ENCODE measurements around the gene BCO2. TPM values are rescaled to one million over a fixed set of nuclear protein-coding genes. Genes with fewer than 3 reads are reported as not detected.

Gene BCO2
- total RNA-seq, 1 donor from 2014 or later: 169 TPM

- no peaks in the 10 kb centered on the region for H3K27me3 ChIP-seq (ENCODE audit: low read depth)
- DNase-seq: no peak
- no peak overlapping the region for H3K27ac ChIP-seq (replicated peaks)
- intact Hi-C loops (cut with micrococcal nuclease): no loop called here
- TF ChIP-seq, protein P1, sequence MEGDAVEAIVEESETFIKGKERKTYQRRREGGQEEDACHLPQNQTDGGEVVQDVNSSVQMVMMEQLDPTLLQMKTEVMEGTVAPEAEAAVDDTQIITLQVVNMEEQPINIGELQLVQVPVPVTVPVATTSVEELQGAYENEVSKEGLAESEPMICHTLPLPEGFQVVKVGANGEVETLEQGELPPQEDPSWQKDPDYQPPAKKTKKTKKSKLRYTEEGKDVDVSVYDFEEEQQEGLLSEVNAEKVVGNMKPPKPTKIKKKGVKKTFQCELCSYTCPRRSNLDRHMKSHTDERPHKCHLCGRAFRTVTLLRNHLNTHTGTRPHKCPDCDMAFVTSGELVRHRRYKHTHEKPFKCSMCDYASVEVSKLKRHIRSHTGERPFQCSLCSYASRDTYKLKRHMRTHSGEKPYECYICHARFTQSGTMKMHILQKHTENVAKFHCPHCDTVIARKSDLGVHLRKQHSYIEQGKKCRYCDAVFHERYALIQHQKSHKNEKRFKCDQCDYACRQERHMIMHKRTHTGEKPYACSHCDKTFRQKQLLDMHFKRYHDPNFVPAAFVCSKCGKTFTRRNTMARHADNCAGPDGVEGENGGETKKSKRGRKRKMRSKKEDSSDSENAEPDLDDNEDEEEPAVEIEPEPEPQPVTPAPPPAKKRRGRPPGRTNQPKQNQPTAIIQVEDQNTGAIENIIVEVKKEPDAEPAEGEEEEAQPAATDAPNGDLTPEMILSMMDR (IDR thresholded peaks at IDR 0.05; ENCODE audit: borderline replicate concordance): no peak
- no peaks in the 10 kb centered on the region for H3K4me1 ChIP-seq
- no peaks in the 10 kb centered on the region for H3K9me3 ChIP-seq (replicated peaks)
- H3K36me3 ChIP-seq: no peaks in the 10 kb centered on the region
- H3K4me3 ChIP-seq: no peak overlapping the region
Measured at GRCh38 chr11:112134473-112134872, 40.8 kb upstream of the BCO2 start.

- TF ChIP-seq, protein P1 (IDR thresholded peaks at IDR 0.05; ENCODE audit: borderline replicate concordance): no peak
- H3K27ac ChIP-seq (replicated peaks): no peak overlapping the region
- H3K4me1 ChIP-seq: no peaks in the 10 kb centered on the region
- no peaks in the 10 kb centered on the region for H3K36me3 ChIP-seq
- DNase-seq: no peak
- H3K4me3 ChIP-seq: no peak overlapping the region
- H3K27me3 ChIP-seq (ENCODE audit: low read depth): no peaks in the 10 kb centered on the region
- H3K9me3 ChIP-seq (replicated peaks): peaks cover 10% of the 10 kb centered on the region
- intact Hi-C loops (cut with micrococcal nuclease): no loop called here
Measured at GRCh38 chr11:112143597-112143996, 31.7 kb upstream of the BCO2 start.

DNA sequence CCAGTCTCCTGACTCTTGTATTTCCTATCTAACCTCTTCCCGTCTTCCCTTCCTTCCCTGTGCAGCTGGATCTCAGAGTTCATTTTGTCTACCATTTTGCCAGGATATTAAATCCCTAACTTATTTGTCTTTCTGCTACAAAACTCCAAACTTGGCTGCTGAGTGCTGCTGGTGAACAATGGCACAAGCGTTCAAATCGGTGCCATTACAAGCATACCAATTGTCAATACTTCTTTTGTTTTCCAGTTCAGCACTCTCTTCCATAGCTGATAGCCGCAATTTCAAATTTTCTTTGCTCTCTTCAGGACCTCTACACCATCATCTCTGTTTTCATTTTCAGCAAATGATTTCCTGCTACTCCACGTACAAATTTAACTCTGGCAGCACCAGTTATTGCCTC lies 24.8 kb upstream of the BCO2 start:
- Histone ChIP-seq H3K4me1 (no peaks in the 10 kb centered on the region), H3K36me3 (no peaks in the 10 kb centered on the region), H3K9me3 (replicated peaks) (no peaks in the 10 kb centered on the region), H3K27ac (replicated peaks) (no peak overlapping the region), H3K27me3 (ENCODE audit: low read depth) (no peaks in the 10 kb centered on the region), H3K4me3 (no peak overlapping the region)
- intact Hi-C loops (cut with micrococcal nuclease): no loop called here
- DNase-seq: no peak
- TF ChIP-seq, protein P1 (IDR thresholded peaks at IDR 0.05; ENCODE audit: borderline replicate concordance): no peak

DNA sequence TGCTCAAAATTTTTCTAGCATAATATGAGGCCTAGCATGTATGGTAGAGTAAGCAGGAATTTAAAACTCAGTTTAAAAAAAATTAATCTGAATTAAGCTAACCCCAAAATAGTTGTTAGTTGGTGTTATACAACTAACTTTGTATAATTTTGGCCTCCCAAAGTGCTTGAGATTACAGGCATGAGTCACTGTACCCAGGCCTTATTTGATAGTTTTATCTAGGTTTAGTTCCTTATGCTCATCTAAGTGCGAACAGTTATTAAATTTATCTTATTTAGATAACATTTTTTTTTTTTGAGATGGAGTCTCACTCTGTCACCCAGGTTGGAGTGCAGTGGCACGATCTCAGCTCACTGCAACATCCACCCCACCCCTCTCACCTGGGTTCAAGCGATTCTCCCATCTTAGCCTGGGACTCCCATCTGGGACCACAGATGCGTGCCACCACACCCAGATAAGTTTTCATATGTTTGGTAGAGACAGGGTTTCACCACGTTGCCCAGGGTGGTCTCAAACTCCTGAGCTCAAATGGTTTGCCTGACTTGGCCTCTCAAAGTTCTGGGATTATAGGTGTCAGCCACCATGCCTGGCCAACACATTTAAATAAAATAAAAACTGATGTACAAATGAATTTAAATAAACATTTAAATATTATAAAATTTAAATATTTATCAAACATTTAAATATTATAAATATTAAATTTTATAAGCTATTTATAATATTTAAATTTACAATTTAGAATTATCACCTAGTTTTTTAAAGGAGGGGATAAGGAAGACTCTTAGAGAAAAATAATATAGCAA lies 19.0 kb upstream of the BCO2 start:
- TF ChIP-seq, protein P1 (IDR thresholded peaks at IDR 0.05; ENCODE audit: borderline replicate concordance): no peak

DNA sequence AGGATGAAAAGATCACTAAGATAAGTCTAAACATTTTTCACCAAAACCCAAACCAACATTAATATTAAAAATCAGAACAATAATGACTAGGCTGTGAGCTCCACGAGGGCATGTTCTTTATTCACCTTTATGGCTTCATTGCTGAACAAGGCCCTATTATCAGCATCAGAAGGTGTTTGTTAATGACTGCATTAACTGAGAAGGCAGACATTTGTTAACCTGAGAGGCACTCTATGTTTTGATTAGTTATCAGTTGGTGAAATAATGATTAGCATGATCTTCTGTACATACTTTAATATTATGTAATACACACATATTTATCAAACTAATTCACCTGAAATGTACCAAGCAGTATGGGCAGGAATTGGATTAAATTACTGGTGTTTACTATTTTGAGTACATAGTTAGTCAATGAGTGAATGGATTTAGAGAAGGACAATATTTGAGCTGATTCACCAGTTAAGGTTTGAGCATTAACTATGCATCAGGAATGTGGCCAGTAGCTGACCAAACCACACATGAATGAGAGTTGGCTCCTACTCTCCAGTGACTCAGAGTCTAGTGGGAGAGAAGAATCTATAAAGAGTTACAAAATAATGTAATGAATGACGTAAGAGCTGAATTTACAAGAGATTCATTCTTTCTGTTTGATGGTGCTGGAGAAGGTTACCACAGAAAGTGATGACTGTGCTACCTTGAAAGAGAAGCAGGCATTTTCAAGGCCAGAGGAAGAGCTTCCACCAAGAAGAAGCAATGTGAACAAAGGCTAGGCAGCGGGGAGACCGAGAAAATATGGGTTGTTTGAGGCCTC lies 18.2 kb upstream of the BCO2 start:
- no peaks in the 10 kb centered on the region for H3K36me3 ChIP-seq
- no peaks in the 10 kb centered on the region for H3K27me3 ChIP-seq (ENCODE audit: low read depth)
- H3K4me1 ChIP-seq: peaks cover 7% of the 10 kb centered on the region
- no peak overlapping the region for H3K4me3 ChIP-seq
- no peak overlapping the region for H3K27ac ChIP-seq (replicated peaks)
- no peaks in the 10 kb centered on the region for H3K9me3 ChIP-seq (replicated peaks)
- TF ChIP-seq, protein P1 (IDR thresholded peaks at IDR 0.05; ENCODE audit: borderline replicate concordance): no peak
- DNase-seq: no peak
- intact Hi-C loops (cut with micrococcal nuclease): no loop called here

More for the DNA sequence above, 19.0 kb upstream of the BCO2 start:
- Histone ChIP-seq H3K36me3 (no peaks in the 10 kb centered on the region), H3K9me3 (replicated peaks) (no peaks in the 10 kb centered on the region), H3K4me1 (peaks cover 7% of the 10 kb centered on the region), H3K4me3 (no peak overlapping the region), H3K27me3 (ENCODE audit: low read depth) (no peaks in the 10 kb centered on the region), H3K27ac (replicated peaks) (no peak overlapping the region)
- intact Hi-C loops (cut with micrococcal nuclease): no loop called here
- DNase-seq: no peak

Measured in left ventricle myocardium inferior (tissue), 1 donor.